ENCODE measurements around the gene CDK3.
A peak's percentile ranks its signal among the peaks of the same experiment; 100 is the strongest.

The CDK3 gene

GRCh38 chr17:75995385-75995925 is 5.2 kb upstream of the CDK3 start:
- TF ChIP-seq MAX (IDR thresholded peaks at IDR 0.05) = no peak
- TF ChIP-seq CREB1 (IDR thresholded peaks at IDR 0.05; ENCODE audit: low read depth) = no peak
- no peak for TF ChIP-seq NFIC (IDR thresholded peaks at IDR 0.05)

- no peak for TF ChIP-seq ZBTB7A (IDR thresholded peaks at IDR 0.05; ENCODE audit: low read depth)
- TF ChIP-seq RAD21 (IDR thresholded peaks at IDR 0.05; ENCODE audit: low read depth) = no peak
- no peak for TF ChIP-seq TCF12 (IDR thresholded peaks at IDR 0.05; ENCODE audit: low read depth)
- no peak for TF ChIP-seq YY1 (IDR thresholded peaks at IDR 0.05; ENCODE audit: low read depth)
- no peak for TF ChIP-seq EGR1 (IDR thresholded peaks at IDR 0.05)
These were observed 3.7 kb upstream of the CDK3 start for GRCh38 chr17:75996665-75997590.

- no peak for TF ChIP-seq TEAD4 (IDR thresholded peaks at IDR 0.05)
- TF ChIP-seq ZBTB7A (IDR thresholded peaks at IDR 0.05; ENCODE audit: low read depth) = no peak
- no peak for TF ChIP-seq YY1 (IDR thresholded peaks at IDR 0.05; ENCODE audit: low read depth)
- no peak for TF ChIP-seq TCF12 (IDR thresholded peaks at IDR 0.05; ENCODE audit: low read depth)
- TF ChIP-seq CREB1 (IDR thresholded peaks at IDR 0.05; ENCODE audit: low read depth) = no peak
- no peak for TF ChIP-seq RAD21 (IDR thresholded peaks at IDR 0.05; ENCODE audit: low read depth)
These were observed 2.3 kb upstream of the CDK3 start for GRCh38 chr17:75998327-75998795.

- TF ChIP-seq YY1 (IDR thresholded peaks at IDR 0.05; ENCODE audit: low read depth) (0 out of 2 replicates have a peak, but pooled peaks have one; percentile 29), CREB1 (IDR thresholded peaks at IDR 0.05; ENCODE audit: low read depth) (no peak), FOXM1 (IDR thresholded peaks at IDR 0.05; ENCODE audit: borderline replicate concordance, low read depth) (no peak), RAD21 (IDR thresholded peaks at IDR 0.05; ENCODE audit: low read depth) (peak; percentile 75)
These were observed 470 bp upstream of the CDK3 start for GRCh38 chr17:76000016-76000754.

GRCh38 chr17:76002100-76002499 is 1.4 kb downstream of the CDK3 start:
- TF ChIP-seq USF1 (IDR thresholded peaks at IDR 0.05) = no peak
- no peak for TF ChIP-seq MAX (IDR thresholded peaks at IDR 0.05)
- no peak for TF ChIP-seq REST (IDR thresholded peaks at IDR 0.05; ENCODE audit: low read depth)
- TF ChIP-seq EP300 (IDR thresholded peaks at IDR 0.05; ENCODE audit: borderline replicate concordance) = no peak
- no peak for TF ChIP-seq YY1 (IDR thresholded peaks at IDR 0.05; ENCODE audit: low read depth)
- no peak for TF ChIP-seq TAF1 (IDR thresholded peaks at IDR 0.05; ENCODE audit: low read depth)
- TF ChIP-seq TEAD4 (IDR thresholded peaks at IDR 0.05) = no peak
- TF ChIP-seq NFIC (IDR thresholded peaks at IDR 0.05) = no peak
- TF ChIP-seq RAD21 (IDR thresholded peaks at IDR 0.05; ENCODE audit: low read depth) = no peak
- TF ChIP-seq FOXM1 (IDR thresholded peaks at IDR 0.05; ENCODE audit: borderline replicate concordance, low read depth) = no peak
- no peak for TF ChIP-seq ZBTB7A (IDR thresholded peaks at IDR 0.05; ENCODE audit: low read depth)
- no peak for TF ChIP-seq CEBPB (IDR thresholded peaks at IDR 0.05)
- TF ChIP-seq TCF12 (IDR thresholded peaks at IDR 0.05; ENCODE audit: low read depth) = no peak
- TF ChIP-seq CREB1 (IDR thresholded peaks at IDR 0.05; ENCODE audit: low read depth) = no peak

- TF ChIP-seq ZBTB7A (IDR thresholded peaks at IDR 0.05; ENCODE audit: low read depth) (no peak), EP300 (IDR thresholded peaks at IDR 0.05; ENCODE audit: borderline replicate concordance) (no peak), EGR1 (IDR thresholded peaks at IDR 0.05) (no peak), CEBPB (IDR thresholded peaks at IDR 0.05) (no peak), USF1 (IDR thresholded peaks at IDR 0.05) (no peak), YY1 (IDR thresholded peaks at IDR 0.05; ENCODE audit: low read depth) (no peak), NFIC (IDR thresholded peaks at IDR 0.05) (no peak), TEAD4 (IDR thresholded peaks at IDR 0.05) (no peak), CREB1 (IDR thresholded peaks at IDR 0.05; ENCODE audit: low read depth) (no peak), FOXM1 (IDR thresholded peaks at IDR 0.05; ENCODE audit: borderline replicate concordance, low read depth) (no peak), MAX (IDR thresholded peaks at IDR 0.05) (no peak)
These were observed 3.3 kb downstream of the CDK3 start for GRCh38 chr17:76003915-76004314.

Measured in Ishikawa (cell line).